NCI-H187 treated with DMSO at 0.1 percent for 48 hours (cell line): ENCODE measurements around the gene ISG15.
"Not testable (repeated sequence)": the region's sequence is repeated elsewhere in the genome, so short reads cannot be mapped to it uniquely, and the experiment has no call there.

Experiments used
- DNase-seq: peaks from one replicate; lab custom pipeline; 2025; lab: John Stamatoyannopoulos, UW

ISG15 gene

DNA sequence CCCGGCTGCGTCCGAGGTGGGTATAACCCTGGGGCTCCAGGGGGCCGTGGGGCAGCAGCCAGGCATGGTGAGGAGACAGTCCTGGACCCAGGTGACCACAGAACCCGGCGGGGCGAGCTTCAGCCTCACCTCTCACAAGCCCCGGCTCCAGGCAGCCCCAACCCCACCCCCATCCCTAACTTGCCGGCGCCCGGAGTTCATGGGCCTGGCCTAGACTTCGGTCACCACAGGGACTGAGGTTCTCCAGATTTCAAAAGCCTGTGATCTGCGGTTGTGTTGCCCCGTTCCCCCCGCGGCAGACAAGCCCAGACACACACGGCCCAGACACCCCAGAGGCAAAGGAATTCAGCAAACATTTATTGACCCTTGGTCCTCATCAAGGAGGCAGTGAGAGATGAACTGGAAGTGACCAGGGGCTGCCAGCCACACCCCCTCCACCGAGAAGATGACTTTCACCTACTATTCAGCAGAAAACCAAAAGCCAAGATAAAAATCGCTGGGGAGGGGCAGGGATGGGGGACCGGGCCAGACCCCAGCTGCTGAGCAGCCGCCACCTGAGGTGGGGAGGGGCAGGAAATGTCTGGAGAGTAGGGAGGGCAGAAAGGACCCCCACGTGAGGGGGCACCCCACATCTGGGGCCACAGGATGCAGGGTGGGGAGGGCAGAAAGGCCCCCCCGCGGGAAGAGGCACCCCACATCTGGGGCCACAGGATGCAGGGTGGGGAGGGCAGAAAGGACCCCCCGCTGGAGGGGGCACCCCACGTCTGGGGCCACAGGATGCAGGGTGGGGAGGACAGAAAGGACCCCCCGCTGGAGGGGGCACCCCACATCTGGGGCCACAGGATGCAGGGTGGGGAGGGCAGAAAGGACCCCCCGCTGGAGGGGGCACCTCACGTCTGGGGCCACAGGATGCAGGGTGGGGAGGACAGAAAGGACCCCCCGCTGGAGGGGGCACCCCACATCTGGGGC, 17.3 kb upstream of the ISG15 start:
- no peak for DNase-seq

DNA sequence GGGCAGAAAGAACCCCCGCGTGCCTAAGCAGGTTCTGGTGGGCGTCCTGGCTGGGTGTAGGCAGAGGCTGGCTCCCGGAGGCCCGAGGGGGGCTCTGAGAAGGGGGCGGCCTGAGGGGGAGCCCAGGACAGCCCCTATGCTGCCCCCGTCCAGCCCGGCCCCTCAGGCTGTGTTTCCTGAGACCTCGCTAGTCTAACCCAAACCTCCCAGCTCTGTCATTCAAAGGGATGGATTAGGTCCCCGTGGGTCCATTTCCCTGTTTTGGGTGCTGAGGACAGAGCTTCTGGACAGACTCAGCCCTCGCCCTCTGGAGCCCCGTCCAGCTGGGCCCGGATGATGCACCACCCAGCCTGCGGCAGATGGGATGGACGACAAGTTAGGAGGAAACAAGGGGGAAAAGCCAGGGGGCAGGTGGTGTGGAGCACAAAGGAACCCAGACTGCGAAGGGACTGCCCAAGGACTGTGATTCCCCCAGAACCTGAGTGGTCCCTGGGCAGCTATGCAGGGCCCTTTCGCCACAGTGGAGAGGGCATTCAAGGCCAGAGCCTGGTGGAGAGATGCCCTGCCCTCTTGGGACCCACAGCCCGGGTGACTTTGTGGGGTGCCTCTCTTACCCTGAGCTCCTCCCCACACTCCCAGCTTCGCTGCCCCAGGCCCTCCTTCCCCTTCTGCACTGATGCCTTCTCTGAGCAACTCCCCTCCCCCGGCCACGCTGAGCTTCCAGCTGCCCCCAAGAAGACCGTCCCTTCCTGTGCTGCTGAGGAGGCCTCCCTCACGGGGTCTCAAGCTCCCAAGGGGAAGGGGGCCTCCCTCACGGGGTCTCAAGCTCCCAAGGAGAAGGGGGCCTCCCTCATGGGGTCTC, 16.2 kb upstream of the ISG15 start:
- DNase-seq = no peak

- no peak for DNase-seq
These were observed 15.6 kb upstream of the ISG15 start for GRCh38 chr1:997713-997992.

- no peak for DNase-seq
These were observed 15.1 kb upstream of the ISG15 start for GRCh38 chr1:997993-998744.

- no peak for DNase-seq
These were observed 14.6 kb upstream of the ISG15 start for GRCh38 chr1:998745-998994.

DNA sequence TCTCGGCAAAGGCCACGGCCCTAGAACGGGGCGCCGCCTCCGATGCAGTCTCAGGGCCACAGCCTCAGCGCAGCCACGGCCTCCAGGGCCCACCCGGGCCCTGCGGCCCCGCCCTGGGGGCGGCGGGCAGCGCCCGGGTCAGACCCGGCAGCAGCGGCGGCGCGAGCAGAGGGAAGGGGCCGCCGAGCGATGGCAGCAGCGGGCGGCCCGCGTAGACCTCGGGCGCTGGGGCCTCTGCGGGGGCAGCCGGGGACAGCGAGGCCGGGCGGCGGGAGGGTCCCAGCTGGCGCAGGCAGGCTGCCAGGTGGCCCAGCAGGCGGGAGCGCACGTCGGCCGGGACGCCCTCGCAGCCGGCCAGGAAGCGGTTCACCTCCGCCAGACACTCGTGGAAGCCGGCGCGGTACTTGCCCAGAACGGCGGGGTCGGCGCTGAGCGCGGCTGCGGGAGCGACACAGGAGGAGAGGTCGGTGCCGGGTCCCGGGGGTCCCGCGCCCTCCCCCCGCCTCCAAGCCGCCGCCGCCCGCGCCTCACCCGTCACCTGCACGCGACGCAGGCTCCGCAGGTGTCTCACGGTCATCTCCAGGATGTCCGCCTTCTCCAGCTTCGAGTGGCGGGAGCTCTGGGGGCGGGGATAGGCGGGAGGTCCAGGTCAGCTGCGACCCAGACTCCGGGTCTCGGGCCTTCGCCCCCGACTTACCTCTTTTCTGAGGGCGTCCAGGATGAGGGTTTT, 14.1 kb upstream of the ISG15 start:
- DNase-seq = no peak

DNA sequence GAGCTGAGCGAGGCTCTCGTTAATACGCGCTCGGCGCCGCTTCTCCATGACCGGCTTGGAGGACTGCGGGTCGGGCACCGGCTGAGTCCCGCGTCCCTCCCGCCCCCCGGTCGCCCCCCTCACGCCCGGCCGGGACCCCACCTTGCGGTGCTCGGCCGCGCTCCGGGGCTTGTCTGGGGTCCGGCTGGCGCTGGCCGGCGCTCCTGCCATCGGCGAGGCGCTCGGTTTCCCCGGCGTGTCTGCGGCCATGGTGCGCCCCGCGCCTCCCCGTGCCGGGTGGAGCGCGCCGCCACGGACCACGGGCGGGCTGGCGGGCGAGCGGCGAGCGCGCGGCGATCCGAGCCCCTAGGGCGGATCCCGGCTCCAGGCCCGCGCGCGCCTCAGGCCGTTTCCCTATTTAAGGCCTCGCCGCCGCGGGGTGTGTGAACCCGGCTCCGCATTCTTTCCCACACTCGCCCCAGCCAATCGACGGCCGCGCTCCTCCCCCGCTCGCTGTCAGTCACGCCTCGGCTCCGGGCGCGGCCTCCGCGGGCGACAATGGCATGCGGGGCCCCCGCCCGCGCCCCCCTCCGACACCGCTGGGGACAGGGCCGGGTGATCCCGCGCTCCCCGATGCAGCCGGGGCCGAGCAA, 13.5 kb upstream of the ISG15 start, which contains the start of gene HES4:
Gene HES4, minus strand, starts transcription at position 373 of the 632 bp plus-strand sequence. Its CDS starts 124 bp downstream, at position 249.
- no peak for DNase-seq

- no peak for DNase-seq
These were observed 12.8 kb upstream of the ISG15 start for GRCh38 chr1:1000357-1001056.

GRCh38 chr1:1001057-1001783, 12.1 kb upstream of the ISG15 start:
- DNase-seq = no peak

DNA sequence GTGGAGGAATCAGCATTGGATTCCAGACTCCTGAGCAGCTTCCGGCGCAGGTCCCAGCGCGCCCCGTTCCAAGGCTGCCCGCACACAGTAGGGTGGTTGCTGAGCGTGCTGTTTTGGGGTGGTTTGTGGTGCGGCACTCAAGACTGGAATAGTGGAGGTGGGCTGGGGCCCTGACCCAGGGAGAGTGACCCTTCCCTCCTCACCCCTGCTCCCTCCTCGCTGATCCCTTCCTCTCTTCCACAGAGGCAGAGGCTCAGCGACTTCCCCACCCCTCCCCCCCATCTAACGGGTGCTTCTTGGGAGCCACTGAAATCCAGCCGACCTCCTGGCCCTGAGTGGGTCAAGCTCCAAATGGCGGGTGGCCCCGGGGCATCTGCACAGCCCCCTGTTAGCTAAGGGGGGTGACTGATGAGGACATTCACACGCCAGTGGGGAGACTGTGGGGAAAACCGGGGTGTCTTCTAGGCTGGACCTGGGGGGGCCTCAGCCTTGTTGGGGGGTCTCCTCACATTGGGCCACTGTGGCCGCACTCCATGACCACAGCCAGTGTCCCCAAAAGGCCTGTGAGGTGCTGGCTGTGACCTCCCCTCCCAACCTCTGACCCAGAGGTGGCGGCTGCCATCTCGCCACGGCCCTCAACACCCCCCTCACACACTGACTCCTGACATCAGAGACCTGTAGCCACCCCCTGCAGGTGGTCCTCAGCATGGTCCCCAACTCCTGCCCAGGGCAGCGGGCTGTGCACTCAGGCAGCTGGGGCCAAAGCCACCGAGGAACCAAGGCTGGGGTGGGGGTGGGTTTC, 9.5 kb upstream of the ISG15 start:
- no peak for DNase-seq

- no peak for DNase-seq
These were observed 8.9 kb upstream of the ISG15 start for GRCh38 chr1:1004420-1004779.

GRCh38 chr1:1004780-1005697, 8.3 kb upstream of the ISG15 start:
- DNase-seq = no peak

DNA sequence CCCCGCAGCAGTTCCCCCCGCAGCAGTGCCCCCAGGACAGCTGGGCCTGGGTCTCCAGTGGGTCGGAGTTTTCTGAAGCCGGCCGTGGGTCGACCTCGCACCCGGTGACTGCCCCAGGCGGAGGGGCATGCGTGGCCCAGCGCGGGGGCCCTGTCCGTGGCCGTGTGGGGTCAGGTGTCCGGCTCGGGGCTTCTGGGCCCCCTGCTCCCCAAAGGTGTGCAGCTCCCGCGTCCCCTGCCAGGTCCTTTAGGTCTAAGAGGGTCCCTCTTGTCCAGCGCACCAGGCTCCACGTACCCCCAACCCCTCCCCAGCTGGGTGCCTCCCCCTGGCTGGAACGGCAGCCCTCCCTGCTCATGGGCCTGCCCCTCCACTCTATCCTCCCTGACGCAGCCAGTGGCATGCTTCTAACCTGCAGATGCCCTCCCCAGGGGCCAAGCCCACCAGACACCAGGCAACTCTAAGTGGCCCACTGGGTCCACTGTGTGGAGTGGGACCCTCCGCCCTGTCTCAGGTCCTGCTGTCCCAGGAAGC, 7.5 kb upstream of the ISG15 start:
- no peak for DNase-seq

DNA sequence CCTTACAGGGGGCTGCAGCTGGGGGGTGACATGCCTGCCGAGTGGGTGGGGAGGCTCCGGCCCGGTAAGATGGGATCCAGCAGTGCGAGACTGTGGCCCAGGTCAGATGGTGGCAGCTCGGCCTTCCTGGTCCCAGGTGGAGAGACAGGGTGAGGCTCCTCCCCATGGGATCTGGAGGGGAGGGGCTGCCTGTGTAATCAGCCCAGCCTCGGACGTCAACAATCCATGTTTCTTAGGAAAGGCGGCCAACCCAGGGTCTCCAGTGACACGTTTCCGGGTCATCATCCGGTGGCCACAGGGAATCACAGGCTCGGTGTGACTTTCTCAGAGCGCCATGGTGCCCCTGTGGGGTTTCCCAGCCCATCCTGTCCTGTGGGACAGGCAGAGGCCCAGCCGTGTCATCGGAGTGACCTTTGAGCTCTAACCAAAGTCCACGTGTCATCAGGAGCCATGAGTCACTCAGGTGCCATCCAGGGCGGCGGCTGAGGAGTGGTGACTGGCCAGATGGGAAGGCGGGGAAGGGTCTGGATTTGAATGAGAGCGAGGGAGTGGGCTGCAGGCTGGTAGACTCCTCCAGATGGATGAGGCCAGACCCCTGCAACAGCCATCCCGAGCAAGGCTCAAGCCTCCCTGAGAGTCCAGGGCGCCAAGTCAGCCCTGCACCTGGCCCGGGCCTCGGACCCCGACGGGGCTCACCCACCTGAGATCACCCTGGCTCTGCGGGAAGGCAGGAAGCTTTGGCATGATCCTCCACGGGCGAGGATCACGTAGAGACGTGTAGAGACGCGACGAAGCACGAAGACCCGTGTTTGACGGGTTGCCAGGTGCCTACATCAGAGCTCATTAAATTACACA, 6.8 kb upstream of the ISG15 start:
- no peak for DNase-seq

DNA sequence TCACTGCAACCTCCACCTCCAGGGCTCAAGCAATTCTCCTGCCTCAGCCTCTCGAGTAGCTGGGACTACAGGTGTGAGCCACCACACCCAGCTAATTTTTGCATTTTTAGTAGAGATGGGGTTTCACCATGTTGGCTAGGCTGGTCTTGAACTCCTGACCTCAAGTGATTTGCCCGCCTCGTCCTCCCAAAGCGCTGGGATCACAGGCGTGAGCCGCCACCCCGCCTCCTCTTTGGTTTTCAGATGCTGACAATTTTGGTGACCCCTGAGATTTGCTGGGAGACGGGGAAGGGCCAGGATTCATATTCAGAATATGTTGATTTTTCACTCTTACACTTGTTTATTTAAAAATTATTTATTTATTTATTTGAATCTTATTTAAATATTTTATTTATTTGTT, 3.2 kb upstream of the ISG15 start:
- not testable (repeated sequence) for DNase-seq

GRCh38 chr1:1011396-1011949, 1.8 kb upstream of the ISG15 start:
- DNase-seq = no peak

DNA sequence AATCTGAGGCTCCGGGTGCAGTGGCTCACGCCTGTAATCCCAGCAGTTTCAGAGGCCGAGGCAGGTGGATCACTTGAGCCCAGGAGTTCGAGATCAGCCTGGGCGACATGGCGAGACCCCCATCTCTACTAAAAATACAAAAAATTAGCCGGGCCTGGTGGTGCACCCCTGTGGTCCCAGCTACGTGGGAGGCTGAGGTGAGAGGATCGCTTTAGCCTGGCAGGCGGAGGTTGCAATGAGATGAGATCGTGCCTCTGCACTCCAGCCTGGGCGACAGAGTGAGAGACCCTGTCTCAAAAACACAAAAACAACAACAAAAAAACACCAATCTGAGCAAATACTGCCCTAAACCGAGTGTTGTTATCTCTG, 577 bp upstream of the ISG15 start:
- DNase-seq = not testable (repeated sequence)
